Liver (tissue), 9 donors: ENCODE measurements around the gene CHTOP. TPM values are rescaled to one million over a fixed set of nuclear protein-coding genes. Genes with fewer than 3 reads are reported as not detected.
A peak's percentile ranks its signal among the peaks of the same experiment; 100 is the strongest.

Source experiments
- DNase-seq: peaks from one replicate; pipeline ENCODE4 v3.0.0-alpha.2; 2017; ENCODE audit warnings: low spot score
- H3K27ac ChIP-seq, 2 donors: one replicate each; pipeline ENCODE4 v1.7.0; 2013; ENCODE audit warnings: inconsistent platforms in 2 of 2, low read length in 2 of 2, control low read depth in 1 of 2, low read depth in 1 of 2, mild to moderate bottlenecking in 1 of 2
- H3K27me3 ChIP-seq, 4 donors: one replicate each; pipeline versions ENCODE4 v1.6.1 to v1.7.0; 2013; ENCODE audit warnings: low read length in 3 of 4, inconsistent platforms in 1 of 4, mild to moderate bottlenecking in 1 of 4, moderate library complexity in 1 of 4; ENCODE audit not compliant: control insufficient read depth in 4 of 4, insufficient read depth in 4 of 4
- H3K36me3 ChIP-seq, 4 donors: one replicate each; pipeline versions ENCODE4 v1.6.1 to v1.7.0; 2013; ENCODE audit warnings: low read length in 3 of 4, mild to moderate bottlenecking in 3 of 4, low read depth in 1 of 4, moderate library complexity in 1 of 4; ENCODE audit not compliant: control insufficient read depth in 4 of 4, insufficient read depth in 3 of 4
- H3K4me1 ChIP-seq, 4 donors: one replicate each; pipeline versions ENCODE4 v1.6.1 to v1.7.0; 2013; ENCODE audit warnings: low read length in 3 of 4, mild to moderate bottlenecking in 3 of 4, moderate library complexity in 1 of 4; ENCODE audit not compliant: control insufficient read depth in 4 of 4, insufficient read depth in 4 of 4
- H3K4me3 ChIP-seq, 3 donors: one replicate each; pipeline versions ENCODE4 v1.6.1 to v1.7.0; 2013; ENCODE audit warnings: low read length in 3 of 3, control low read depth in 1 of 3, low read depth in 1 of 3, mild to moderate bottlenecking in 1 of 3
- H3K9ac ChIP-seq, 2 donors: one replicate each; pipeline ENCODE4 v1.7.0; 2013; ENCODE audit warnings: low read length in 2 of 2, mild to moderate bottlenecking in 2 of 2, moderate library complexity in 2 of 2, control low read depth in 1 of 2, low read depth in 1 of 2
- H3K9me3 ChIP-seq, 4 donors: one replicate each; pipeline versions ENCODE4 v1.6.1 to v1.7.0; 2013; ENCODE audit warnings: low read length in 3 of 4; ENCODE audit not compliant: control insufficient read depth in 4 of 4
- FOXA1 ChIP-seq: IDR thresholded peaks from 2 replicates; pipeline ENCODE4 v1.6.1; 2016; ENCODE audit warnings: antibody characterized with exemption
- GABPA ChIP-seq, 2 donors: IDR thresholded peaks in 1 of 2; conservative IDR thresholded peaks in 1 of 2; 2 replicates each; pipeline ENCODE4 v1.6.1; 2016; ENCODE audit warnings: antibody characterized with exemption in 2 of 2, mild to moderate bottlenecking in 1 of 2, moderate library complexity in 1 of 2
- HNF4G ChIP-seq: IDR thresholded peaks from 2 replicates; pipeline ENCODE4 v1.6.1; 2016; ENCODE audit warnings: antibody characterized with exemption
- JUND ChIP-seq, 2 donors: IDR thresholded peaks; 2 replicates each; pipeline ENCODE4 v1.6.1; 2016; ENCODE audit warnings: antibody characterized with exemption in 2 of 2
- RXRA ChIP-seq, 2 donors: IDR thresholded peaks; 2 replicates each; pipeline ENCODE4 v1.6.1; 2017 to 2018; ENCODE audit warnings: antibody characterized with exemption in 2 of 2, mild to moderate bottlenecking in 1 of 2
- SP1 ChIP-seq: IDR thresholded peaks from 2 replicates; pipeline ENCODE4 v1.6.1; 2018; ENCODE audit warnings: antibody characterized with exemption, mild to moderate bottlenecking
- TAF1 ChIP-seq: conservative IDR thresholded peaks from 2 replicates; pipeline ENCODE4 v1.6.1; 2016; ENCODE audit warnings: antibody characterized with exemption, mild to moderate bottlenecking
- WGBS: extraction: QIAGEN DNeasy Blood & Tissue Kit; methylation state at CpG from one replicate; pipeline ENCODE4 v1.1.7; 2013; 5-methylcytosine and 5-hydroxymethylcytosine counted together
- polyA plus RNA-seq, 2 donors: library from polyadenylated mRNA; stranded (reverse) in 1 of 2; unstranded in 1 of 2; fragments of 200-250 nt in 1 of 2; fragments of >200 nt in 1 of 2; fragmentation: Nextera tagmentation in 1 of 2; extraction: Ambion mirVana in 1 of 2; gene quantifications; one replicate each; pipeline versions ENCODE4 v1.2.1 to v1.2.3, GENCODE V29; 2013 to 2015
- total RNA-seq, 2 donors: library from RNA; depleted of rRNA; stranded (reverse); fragments of >200 nt; gene quantifications; one replicate each; pipeline ENCODE4 v1.2.3, GENCODE V29; 2014
- TF ChIP-seq, protein P1 (sequence below): IDR thresholded peaks from 2 replicates; pipeline ENCODE4 v1.6.1; 2016; ENCODE audit warnings: antibody characterized with exemption
- TF ChIP-seq, protein P2 (sequence below): IDR thresholded peaks from 2 replicates; pipeline ENCODE4 v1.6.1; 2016; ENCODE audit warnings: antibody characterized with exemption
- TF ChIP-seq, protein P3 (sequence below): IDR thresholded peaks from 2 replicates; pipeline ENCODE4 v1.6.1; 2016; ENCODE audit warnings: antibody characterized with exemption, mild to moderate bottlenecking
- donor health status: healthy.
- donor health status: healthy.
- donor health status: healthy.
- donor health status: healthy.
- donor health status: healthy.

Gene CHTOP
- total and polyA plus RNA-seq, 4 donors: 16.4 to 30.9 (median 24.3) TPM

DNA sequence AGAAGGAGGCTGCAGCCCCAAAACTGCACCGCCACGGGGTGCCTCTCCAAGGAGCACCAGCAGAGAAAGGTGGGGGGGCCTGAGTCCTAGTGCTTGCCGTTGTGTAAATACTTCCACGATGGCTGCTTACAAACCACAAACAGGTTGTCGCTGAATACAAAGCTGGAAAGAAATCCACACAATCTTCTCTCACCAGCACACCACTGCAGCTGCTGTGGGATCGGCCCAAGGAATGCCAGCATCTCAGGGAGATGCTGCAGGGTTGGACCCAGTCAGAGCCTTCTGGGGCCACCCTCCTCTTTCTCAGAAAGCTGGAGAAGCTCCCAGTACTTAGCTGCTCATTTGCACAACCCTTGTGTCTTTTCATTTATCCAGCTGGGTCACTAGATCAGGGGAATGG is 14.7 kb upstream of the CHTOP start:
- no peak for DNase-seq
- Histone ChIP-seq H3K9me3 (no peaks in the 10 kb centered on the region), H3K27ac (no peak overlapping the region), H3K36me3 (no peaks in the 10 kb centered on the region), H3K4me3 (no peak overlapping the region), H3K9ac (no peak overlapping the region), H3K4me1 (peaks cover 6 to 28% (median 17%) of the 10 kb centered on the region in 4 donors), H3K27me3 (no peaks in the 10 kb centered on the region)
- TF ChIP-seq TAF1: no peak
- no peak for TF ChIP-seq SP1
- no peak for TF ChIP-seq FOXA1
- no peak for TF ChIP-seq HNF4G
- TF ChIP-seq RXRA (IDR thresholded peaks at IDR 0.05): no peak
- 96% methylated on average over 6 of the region's 6 CpGs for WGBS

DNA sequence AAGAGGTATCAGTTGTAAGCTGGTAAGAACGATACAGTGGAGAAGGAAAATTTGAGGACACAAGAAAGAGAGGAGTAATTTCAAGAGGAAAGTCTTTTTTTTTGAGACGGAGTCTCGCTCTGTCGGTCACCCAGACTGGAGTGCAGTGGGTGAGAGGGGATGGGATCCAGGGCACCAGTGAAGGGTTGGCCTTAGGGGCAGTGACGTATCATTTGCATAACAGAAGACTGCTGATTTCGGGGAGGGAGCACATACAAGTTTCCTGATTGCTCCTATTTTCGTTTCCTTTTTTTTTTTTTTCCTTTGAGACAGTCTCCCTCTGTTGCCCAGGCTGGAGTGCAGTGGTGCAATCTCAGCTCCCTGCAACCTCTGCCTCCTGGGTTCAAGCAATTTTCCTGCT is 10.8 kb upstream of the CHTOP start:
- Histone ChIP-seq H3K4me3 (no peak overlapping the region), H3K36me3 (no peaks in the 10 kb centered on the region), H3K27me3 (no peaks in the 10 kb centered on the region), H3K4me1 (peaks cover 4 to 19% (median 10%) of the 10 kb centered on the region in 4 donors), H3K27ac (no peak overlapping the region), H3K9ac (no peak overlapping the region), H3K9me3 (no peaks in the 10 kb centered on the region)
- TF ChIP-seq, protein P1, sequence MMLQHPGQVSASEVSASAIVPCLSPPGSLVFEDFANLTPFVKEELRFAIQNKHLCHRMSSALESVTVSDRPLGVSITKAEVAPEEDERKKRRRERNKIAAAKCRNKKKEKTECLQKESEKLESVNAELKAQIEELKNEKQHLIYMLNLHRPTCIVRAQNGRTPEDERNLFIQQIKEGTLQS: no peak
- TF ChIP-seq GABPA (IDR thresholded peaks at IDR 0.05 in 1 of 2, conservative IDR thresholded peaks at IDR 0.05 in 1 of 2): no peak
- peak in 1 of 2 donors; percentile 30 for TF ChIP-seq RXRA (IDR thresholded peaks at IDR 0.05)
- no peak for TF ChIP-seq JUND (IDR thresholded peaks at IDR 0.05)
- no peak for DNase-seq
- WGBS: 72% methylated on average over 7 of the region's 7 CpGs

DNA sequence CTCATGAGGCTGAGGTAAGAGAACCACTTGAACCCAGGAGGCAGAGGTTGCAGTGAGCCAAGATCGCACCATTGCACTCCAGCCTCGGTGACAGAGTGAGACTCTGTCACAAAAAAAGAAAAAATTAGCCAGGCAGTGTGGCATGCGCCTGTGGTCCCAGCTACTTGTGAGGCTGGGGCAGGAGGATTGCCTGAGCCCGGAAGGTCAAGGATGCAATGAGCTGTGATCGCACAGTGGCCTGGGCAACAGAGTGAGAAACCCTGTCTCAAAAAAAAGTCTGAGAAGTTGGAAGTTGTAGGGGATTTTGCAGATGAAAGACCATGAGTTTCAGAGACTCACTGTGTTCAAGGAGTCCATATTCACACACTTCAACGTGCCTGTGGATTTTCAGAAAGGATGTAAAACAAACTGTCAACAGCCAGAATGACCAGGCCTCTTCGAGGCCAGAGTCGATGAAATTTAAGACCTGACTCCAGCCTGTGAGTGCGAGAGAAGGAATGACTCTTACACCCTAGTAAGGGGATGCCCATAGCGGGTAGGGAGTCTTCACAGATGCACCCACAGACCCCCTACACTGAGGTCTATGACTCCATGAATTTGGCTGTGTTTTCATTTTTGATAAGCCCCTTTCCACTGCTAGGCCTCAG is 8.8 kb upstream of the CHTOP start:
- Histone ChIP-seq H3K9ac (no peak overlapping the region), H3K36me3 (no peaks in the 10 kb centered on the region), H3K4me1 (peaks cover 4 to 19% (median 10%) of the 10 kb centered on the region in 4 donors), H3K9me3 (no peaks in the 10 kb centered on the region), H3K27me3 (no peaks in the 10 kb centered on the region), H3K4me3 (no peak overlapping the region), H3K27ac (no peak overlapping the region)
- no peak for TF ChIP-seq TAF1
- no peak for TF ChIP-seq SP1
- TF ChIP-seq RXRA (IDR thresholded peaks at IDR 0.05): no peak
- TF ChIP-seq, protein P2, sequence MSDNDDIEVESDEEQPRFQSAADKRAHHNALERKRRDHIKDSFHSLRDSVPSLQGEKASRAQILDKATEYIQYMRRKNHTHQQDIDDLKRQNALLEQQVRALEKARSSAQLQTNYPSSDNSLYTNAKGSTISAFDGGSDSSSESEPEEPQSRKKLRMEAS: no peak
- DNase-seq: no peak
- WGBS: 90% methylated on average over 10 of the region's 10 CpGs

DNA sequence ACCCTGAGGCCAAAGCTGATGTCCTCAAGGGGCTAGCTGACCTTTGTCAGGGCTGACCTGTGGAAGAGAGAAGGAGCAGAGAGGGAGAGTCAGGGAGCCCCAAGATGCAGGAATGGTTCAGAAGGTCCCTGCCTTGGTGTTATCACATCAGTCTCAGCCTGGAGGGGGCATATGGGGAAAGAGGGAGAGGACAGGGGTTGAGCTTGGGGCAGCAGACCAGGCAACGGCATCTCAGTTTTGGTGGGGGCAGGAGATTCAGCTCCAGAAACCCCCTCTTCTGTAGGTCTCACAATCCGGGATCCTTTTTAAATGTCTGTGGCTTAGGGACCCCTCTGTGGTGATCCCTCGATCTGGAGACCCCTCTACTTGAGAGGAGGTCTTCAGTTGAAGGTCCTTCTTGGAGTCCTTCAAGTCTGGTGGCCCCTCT is 7.4 kb upstream of the CHTOP start:
- WGBS: 63% methylated on average over 3 of the region's 3 CpGs
- Histone ChIP-seq H3K4me1 (peaks cover 4 to 25% (median 15%) of the 10 kb centered on the region in 4 donors), H3K9me3 (no peaks in the 10 kb centered on the region), H3K9ac (peak overlapping the region; percentile 50 to 91), H3K36me3 (no peaks in the 10 kb centered on the region), H3K27me3 (no peaks in the 10 kb centered on the region), H3K27ac (peak overlapping the region; percentile 59 to 79), H3K4me3 (peak overlapping the region in 2 of 3 donors; percentile 26 to 43)
- TF ChIP-seq, protein P3, sequence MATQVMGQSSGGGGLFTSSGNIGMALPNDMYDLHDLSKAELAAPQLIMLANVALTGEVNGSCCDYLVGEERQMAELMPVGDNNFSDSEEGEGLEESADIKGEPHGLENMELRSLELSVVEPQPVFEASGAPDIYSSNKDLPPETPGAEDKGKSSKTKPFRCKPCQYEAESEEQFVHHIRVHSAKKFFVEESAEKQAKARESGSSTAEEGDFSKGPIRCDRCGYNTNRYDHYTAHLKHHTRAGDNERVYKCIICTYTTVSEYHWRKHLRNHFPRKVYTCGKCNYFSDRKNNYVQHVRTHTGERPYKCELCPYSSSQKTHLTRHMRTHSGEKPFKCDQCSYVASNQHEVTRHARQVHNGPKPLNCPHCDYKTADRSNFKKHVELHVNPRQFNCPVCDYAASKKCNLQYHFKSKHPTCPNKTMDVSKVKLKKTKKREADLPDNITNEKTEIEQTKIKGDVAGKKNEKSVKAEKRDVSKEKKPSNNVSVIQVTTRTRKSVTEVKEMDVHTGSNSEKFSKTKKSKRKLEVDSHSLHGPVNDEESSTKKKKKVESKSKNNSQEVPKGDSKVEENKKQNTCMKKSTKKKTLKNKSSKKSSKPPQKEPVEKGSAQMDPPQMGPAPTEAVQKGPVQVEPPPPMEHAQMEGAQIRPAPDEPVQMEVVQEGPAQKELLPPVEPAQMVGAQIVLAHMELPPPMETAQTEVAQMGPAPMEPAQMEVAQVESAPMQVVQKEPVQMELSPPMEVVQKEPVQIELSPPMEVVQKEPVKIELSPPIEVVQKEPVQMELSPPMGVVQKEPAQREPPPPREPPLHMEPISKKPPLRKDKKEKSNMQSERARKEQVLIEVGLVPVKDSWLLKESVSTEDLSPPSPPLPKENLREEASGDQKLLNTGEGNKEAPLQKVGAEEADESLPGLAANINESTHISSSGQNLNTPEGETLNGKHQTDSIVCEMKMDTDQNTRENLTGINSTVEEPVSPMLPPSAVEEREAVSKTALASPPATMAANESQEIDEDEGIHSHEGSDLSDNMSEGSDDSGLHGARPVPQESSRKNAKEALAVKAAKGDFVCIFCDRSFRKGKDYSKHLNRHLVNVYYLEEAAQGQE: no peak
- DNase-seq: no peak
